Glutamatergic neuron (in vitro differentiated cells): ENCODE measurements around the gene CCDC78. TPM values are rescaled to one million over a fixed set of nuclear protein-coding genes. Genes with fewer than 3 reads are reported as not detected.

Experiments
- DNase-seq: peaks from one replicate; pipeline ENCODE4 v3.0.0; 2022
- H3K27ac Mint-ChIP-seq: one replicate; pipeline ENCODE4 v1.8.0; 2020; ENCODE audit warnings: mild to moderate bottlenecking, mixed read lengths, inconsistent platforms; ENCODE audit not compliant: unreplicated experiment
- H3K27me3 Mint-ChIP-seq: one replicate; pipeline ENCODE4 v1.8.0; 2020; ENCODE audit warnings: mild to moderate bottlenecking, moderate library complexity, mixed read lengths, inconsistent platforms; ENCODE audit not compliant: unreplicated experiment
- H3K36me3 Mint-ChIP-seq: one replicate; pipeline ENCODE4 v1.8.0; 2020; ENCODE audit warnings: mild to moderate bottlenecking, mixed read lengths, inconsistent platforms; ENCODE audit not compliant: unreplicated experiment
- H3K4me1 Mint-ChIP-seq: one replicate; pipeline ENCODE4 v1.8.0; 2020; ENCODE audit warnings: mild to moderate bottlenecking, low read depth, mixed read lengths, inconsistent platforms; ENCODE audit not compliant: unreplicated experiment
- H3K4me3 Mint-ChIP-seq: one replicate; pipeline ENCODE4 v1.8.0; 2020; ENCODE audit warnings: mild to moderate bottlenecking, mixed read lengths, inconsistent platforms; ENCODE audit not compliant: unreplicated experiment
- H3K9me3 Mint-ChIP-seq: one replicate; pipeline ENCODE4 v1.8.0; 2020; ENCODE audit warnings: mild to moderate bottlenecking, moderate library complexity, mixed read lengths, inconsistent platforms; ENCODE audit not compliant: unreplicated experiment
- CTCF ChIP-seq: fragments of 200-600 bp; sonication (generic); IDR thresholded peaks from one replicate; pipeline ENCODE4 v1.5.0; 2021; ENCODE audit not compliant: partially characterized antibody, unreplicated experiment
- microRNA-seq: library from miRNA; unstranded; fragments of <30 nt; microRNA quantifications from one replicate; pipeline ENCODE4, GENCODE V29; 2020; ENCODE audit not compliant: unreplicated experiment
- total RNA-seq: library from RNA; stranded (reverse); fragmentation: NEBNext Ultra II Directional; extraction: Animal tissue kit (Norgen Biotek cat#: 25700); gene quantifications from one replicate; pipeline ENCODE4 v1.2.1, GENCODE V29; 2021; ENCODE audit not compliant: unreplicated experiment

Gene CCDC78
- total RNA-seq, 1 donor from 2014 or later, result 18.9 TPM

- Mint-ChIP-seq H3K4me1 (no peaks in the 10 kb centered on the region), H3K36me3 (no peaks in the 10 kb centered on the region), H3K27ac (no peak overlapping the region), H3K27me3 (peaks cover 4% of the 10 kb centered on the region), H3K9me3 (peaks cover 6% of the 10 kb centered on the region), H3K4me3 (no peak overlapping the region)
- TF ChIP-seq CTCF, result no peak
- no peak for DNase-seq
Measured at GRCh38 chr16:674214-674881, 51.9 kb downstream of the CCDC78 start.

DNA sequence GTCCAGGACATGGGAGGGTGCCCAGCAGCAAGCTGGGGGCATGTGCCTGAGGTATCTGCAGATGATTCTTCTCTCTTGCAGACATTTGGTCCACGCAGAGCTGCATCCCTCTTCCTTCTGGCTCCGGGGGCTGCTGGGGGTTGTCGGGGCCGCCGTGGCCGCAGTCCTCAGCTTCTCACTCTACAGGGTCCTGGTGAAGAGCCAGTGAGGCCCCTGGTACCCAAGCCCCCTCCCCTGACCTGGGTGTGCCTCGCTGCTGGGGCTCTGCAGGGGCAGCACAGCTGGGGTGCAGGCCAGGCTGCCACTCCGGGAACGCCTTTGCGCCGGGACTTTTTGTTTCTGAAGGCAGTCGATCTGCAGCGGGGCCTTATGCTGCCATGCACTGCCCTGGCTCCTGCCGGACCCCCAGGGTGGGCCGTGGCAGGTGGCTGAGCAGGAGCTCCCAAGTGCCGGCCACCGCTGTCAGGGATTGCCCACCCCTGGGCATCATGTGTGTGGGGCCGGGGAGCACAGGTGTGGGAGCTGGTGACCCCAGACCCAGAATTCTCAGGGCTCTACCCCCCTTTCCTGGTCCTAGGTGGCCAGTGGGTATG lies 52.7 kb downstream of the CCDC78 start:
- H3K27me3 Mint-ChIP-seq, result peaks cover 4% of the 10 kb centered on the region
- H3K36me3 Mint-ChIP-seq, result no peaks in the 10 kb centered on the region
- no peak overlapping the region for H3K4me3 Mint-ChIP-seq
- no peak for DNase-seq
- H3K4me1 Mint-ChIP-seq, result no peaks in the 10 kb centered on the region
- peaks cover 3% of the 10 kb centered on the region for H3K9me3 Mint-ChIP-seq
- TF ChIP-seq CTCF, result no peak
- no peak overlapping the region for H3K27ac Mint-ChIP-seq

GRCh38 chr16:672851-673250 lies 53.4 kb downstream of the CCDC78 start:
- no peak for TF ChIP-seq CTCF
- no peak for DNase-seq
- Mint-ChIP-seq H3K4me1 (no peaks in the 10 kb centered on the region), H3K27me3 (peaks cover 4% of the 10 kb centered on the region), H3K9me3 (peaks cover 3% of the 10 kb centered on the region), H3K27ac (no peak overlapping the region), H3K36me3 (no peaks in the 10 kb centered on the region), H3K4me3 (no peak overlapping the region)

Small RNA genes lying within 50 kb of the gene (microRNA-seq; reads per million reads assigned to microRNA genes)
- gene MIR662, result not detected

Other genes with a start within 250 kb of the CCDC78 start
- gene CAPN15, start 198.7 kb downstream of the CCDC78 start, total RNA-seq, result 56.1 TPM
- gene PRR35, start 166.0 kb downstream of the CCDC78 start, total RNA-seq, result not detected
- gene NHLRC4, start 159.4 kb downstream of the CCDC78 start, total RNA-seq, result 3.4 TPM
- 85.0 TPM for gene PIGQ, start 156.5 kb downstream of the CCDC78 start, total RNA-seq
- 48.3 TPM for gene RAB40C, start 136.4 kb downstream of the CCDC78 start, total RNA-seq
- gene WFIKKN1, start 95.5 kb downstream of the CCDC78 start, total RNA-seq, result 61.9 TPM
- gene METTL26, start 90.1 kb downstream of the CCDC78 start, total RNA-seq, result 63.6 TPM
- 16.6 TPM for gene MCRIP2, start 84.6 kb downstream of the CCDC78 start, total RNA-seq
- 24.6 TPM for gene WDR90, start 77.1 kb downstream of the CCDC78 start, total RNA-seq
- gene RHOT2, start 58.3 kb downstream of the CCDC78 start, total RNA-seq, result 208 TPM
- 8.2 TPM for gene RHBDL1, start 50.8 kb downstream of the CCDC78 start, total RNA-seq
- gene STUB1, start 46.0 kb downstream of the CCDC78 start, total RNA-seq, result 78.3 TPM
- gene JMJD8, start 42.1 kb downstream of the CCDC78 start, total RNA-seq, result 26.1 TPM
- gene WDR24, start 36.0 kb downstream of the CCDC78 start, total RNA-seq, result 19.9 TPM
- gene FBXL16, start 20.6 kb downstream of the CCDC78 start, total RNA-seq, result 85.1 TPM
- gene METRN, start 11.3 kb downstream of the CCDC78 start, total RNA-seq, result 134 TPM
- 61.1 TPM for gene ANTKMT, start 5.3 kb downstream of the CCDC78 start, total RNA-seq
- 31.7 TPM for gene HAGHL, start 663 bp upstream of the CCDC78 start, total RNA-seq
- 49.5 TPM for gene CIAO3, start 14.6 kb upstream of the CCDC78 start, total RNA-seq
- gene MSLN, start 34.3 kb upstream of the CCDC78 start, total RNA-seq, result not detected
- gene RPUSD1, start 61.9 kb upstream of the CCDC78 start, total RNA-seq, result 28.5 TPM
- 49.2 TPM for gene CHTF18, start 62.2 kb upstream of the CCDC78 start, total RNA-seq
- not detected for gene GNG13, start 74.3 kb upstream of the CCDC78 start, total RNA-seq
- 17.4 TPM for gene LMF1, start 244.5 kb upstream of the CCDC78 start, total RNA-seq